HCT116 (cell line): ENCODE data around the gene INTU. TPM values are rescaled to one million over a fixed set of nuclear protein-coding genes. Genes with fewer than 3 reads are reported as not detected.

Experiments used
- ATAC-seq: fragments of 200-7000 bp; cut with Tn5 transposase; 2 replicates; pipeline ENCODE4 v1.9.1; 2020; ENCODE audit warnings: mild to moderate bottlenecking, moderate library complexity
- BruUV-seq: library from RNA; stranded (reverse); fragments of 400-500 nt; replicated peaks from 2 replicates; lab custom pipeline; 2021; lab: Mats Ljungman, UMichigan
- CTCF ChIA-PET: fragments of 300-600 bp; sonication (Branson Sonifier 250); formaldehyde crosslinking; loops from one replicate; lab custom pipeline; 2021; ENCODE audit warnings: antibody characterized with exemption; lab: Charles Lee
- POLR2A ChIA-PET: fragments of 300-600, 350-600 bp; sonication (Branson Sonifier 250); formaldehyde crosslinking; loops from one replicate; lab custom pipeline; 2021; ENCODE audit warnings: antibody characterized with exemption; lab: Charles Lee
- RAD21 ChIA-PET, 2 experiments: fragments of 300-600 bp; sonication (Branson Sonifier 250); formaldehyde crosslinking; loops; one replicate each; lab custom pipeline; 2023; ENCODE audit warnings: low total read pairs in 2 of 2; ENCODE audit not compliant: uncharacterized antibody in 2 of 2, unreplicated experiment in 2 of 2, low non-redundant PET in 1 of 2; lab: Charles Lee
- DNase-seq: peaks from one replicate; pipeline ENCODE4 v3.0.0-alpha.2; 2010; ENCODE audit warnings: low read depth, low spot score
- H2AFZ ChIP-seq: fragments of 200-600 bp; shearing (Covaris generic), sonication (generic); 2 replicates; pipeline ENCODE4 v1.6.1; 2017; ENCODE audit warnings: low read depth, mixed run types, mixed read lengths, antibody characterized with exemption, low read length; ENCODE audit not compliant: poor library complexity, severe bottlenecking
- H3K27ac ChIP-seq: 2 replicates; pipeline ENCODE4 v1.5.1; 2012; ENCODE audit warnings: low read depth, low read length
- H3K27me3 ChIP-seq: fragments of 200-600 bp; sonication (generic); 2 replicates; pipeline ENCODE4 v1.6.1; 2016; ENCODE audit warnings: mixed run types, low read length, mixed read lengths; ENCODE audit not compliant: insufficient read depth
- H3K36me3 ChIP-seq, 2 experiments: fragments of 200-500 bp in 1 of 2; fragments of 200-600 bp in 1 of 2; sonication (Bioruptor generic) in 1 of 2; sonication (generic) in 1 of 2; 2 replicates each; pipeline versions ENCODE4 v1.5.1 to v1.6.1; 2014 to 2016; ENCODE audit warnings: low read length in 2 of 2, inconsistent platforms in 1 of 2, mixed read lengths in 1 of 2, mixed run types in 1 of 2; ENCODE audit not compliant: insufficient read depth in 2 of 2, control insufficient read depth in 1 of 2
- H3K4me1 ChIP-seq, 2 experiments: fragments of 200-600 bp in 1 of 2; sonication (generic) in 1 of 2; 2 replicates each; pipeline versions ENCODE4 v1.5.1 to v1.6.1; 2012 to 2017; ENCODE audit warnings: low read length in 2 of 2, inconsistent platforms in 1 of 2, mild to moderate bottlenecking in 1 of 2, mixed read lengths in 1 of 2, mixed run types in 1 of 2, moderate library complexity in 1 of 2; ENCODE audit not compliant: insufficient read depth in 2 of 2, control insufficient read depth in 1 of 2
- H3K4me2 ChIP-seq: fragments of 200-600 bp; sonication (generic); 2 replicates; pipeline ENCODE4 v1.6.1; 2017; ENCODE audit warnings: mixed run types, low read length, mixed read lengths
- H3K4me3 ChIP-seq, 2 experiments: fragments of 200-600 bp in 1 of 2; sonication (generic) in 1 of 2; replicated peaks in 1 of 2; 2 replicates each; pipeline ENCODE4 v1.5.1; 2011 to 2016; ENCODE audit warnings: low read length in 2 of 2, control low read depth in 1 of 2, low read depth in 1 of 2, mild to moderate bottlenecking in 1 of 2, mixed read lengths in 1 of 2, mixed run types in 1 of 2
- H3K79me2 ChIP-seq: fragments of 200-600 bp; sonication (generic); 2 replicates; pipeline ENCODE4 v1.6.1; 2017; ENCODE audit warnings: mild to moderate bottlenecking, mixed run types, low read length, moderate library complexity, mixed read lengths; ENCODE audit not compliant: insufficient read depth
- H3K9ac ChIP-seq: fragments of 200-600 bp; sonication (generic); 2 replicates; pipeline ENCODE4 v1.6.1; 2016; ENCODE audit warnings: low read length, mixed read lengths
- H3K9me2 ChIP-seq: fragments of 200-600 bp; sonication (generic), shearing (Covaris generic); 2 replicates; pipeline ENCODE4 v1.6.1; 2017; ENCODE audit warnings: mixed run types, mild to moderate bottlenecking, moderate library complexity; ENCODE audit not compliant: insufficient read depth
- H3K9me3 ChIP-seq, 2 experiments: fragments of 200-500 bp in 1 of 2; fragments of 200-600 bp in 1 of 2; sonication (Bioruptor generic) in 1 of 2; sonication (generic) in 1 of 2; 2 replicates each; pipeline ENCODE4 v1.6.1; 2014 to 2017; ENCODE audit warnings: low read length in 2 of 2, mixed read lengths in 2 of 2, inconsistent platforms in 1 of 2, low read depth in 1 of 2, mild to moderate bottlenecking in 1 of 2, mixed run types in 1 of 2, moderate library complexity in 1 of 2; ENCODE audit not compliant: control insufficient read depth in 1 of 2, insufficient read depth in 1 of 2
- H4K20me1 ChIP-seq: fragments of 200-600 bp; sonication (generic), shearing (Covaris generic); 2 replicates; pipeline ENCODE4 v1.6.1; 2017; ENCODE audit warnings: mixed run types, mild to moderate bottlenecking, moderate library complexity; ENCODE audit not compliant: insufficient read depth
- CBX3 ChIP-seq: IDR thresholded peaks from 2 replicates; pipeline ENCODE4 v1.6.1; 2012; ENCODE audit warnings: low read depth
- CEBPB ChIP-seq: IDR thresholded peaks from 2 replicates; pipeline ENCODE4 v1.6.1; 2012; ENCODE audit warnings: low read depth
- EGR1 ChIP-seq: IDR thresholded peaks from 2 replicates; pipeline ENCODE4 v1.6.1; 2012; ENCODE audit warnings: low read depth
- EZH2 ChIP-seq: fragments of 200-600 bp; sonication (generic); IDR thresholded peaks from 2 replicates; pipeline ENCODE4 v1.6.1; 2017; ENCODE audit warnings: antibody characterized with exemption, mixed run types
- EZH2phosphoT487 ChIP-seq: fragments of 200-600 bp; IDR thresholded peaks from 2 replicates; pipeline ENCODE4 v1.6.1; 2018; ENCODE audit warnings: antibody characterized with exemption, borderline replicate concordance
- JUND ChIP-seq: IDR thresholded peaks from 2 replicates; pipeline ENCODE4 v1.6.1; 2012
- POLR2A ChIP-seq: IDR thresholded peaks from 2 replicates; pipeline ENCODE4 v1.7.0; 2011; ENCODE audit warnings: borderline replicate concordance; ENCODE audit not compliant: insufficient read depth, insufficient read length; ENCODE audit errors: extremely low read depth
- REST ChIP-seq: IDR thresholded peaks from 2 replicates; pipeline ENCODE4 v1.6.1; 2012; ENCODE audit warnings: low read depth
- SIN3A ChIP-seq: IDR thresholded peaks from 2 replicates; pipeline ENCODE4 v1.6.1; 2012; ENCODE audit warnings: low read depth
- SP1 ChIP-seq: IDR thresholded peaks from 2 replicates; pipeline ENCODE4 v1.6.1; 2012; ENCODE audit warnings: low read depth
- SRF ChIP-seq: IDR thresholded peaks from 2 replicates; pipeline ENCODE4 v1.6.1; 2012; ENCODE audit warnings: low read depth
- YY1 ChIP-seq: IDR thresholded peaks from 2 replicates; pipeline ENCODE4 v1.6.1; 2011; ENCODE audit warnings: low read length, low read depth, moderate library complexity, mild to moderate bottlenecking; ENCODE audit not compliant: insufficient replicate concordance; ENCODE audit errors: extremely low read depth
- ZBTB33 ChIP-seq: IDR thresholded peaks from 2 replicates; pipeline ENCODE4 v1.6.1; 2011; ENCODE audit warnings: mild to moderate bottlenecking, low read length, moderate library complexity; ENCODE audit not compliant: insufficient replicate concordance; ENCODE audit errors: extremely low read depth
- ZFX ChIP-seq: fragments of 450-650 bp; IDR thresholded peaks from 2 replicates; pipeline ENCODE4 v1.6.1; 2017
- ZNF274 ChIP-seq: fragments of 200-500 bp; sonication (Bioruptor generic); IDR thresholded peaks from 2 replicates; pipeline ENCODE4 v1.6.1; 2014; ENCODE audit warnings: mild to moderate bottlenecking, low read depth, low read length, inconsistent platforms
- intact Hi-C: fragments of 100-400 bp; cut with micrococcal nuclease; formaldehyde crosslinking; loops from 2 replicates; pipeline ENCODE4 v1.10.0; 2022
- total RNA-seq: library from RNA; stranded (reverse); gene quantifications from one replicate; pipeline ENCODE4 v1.2.1, GENCODE V29; 2021; ENCODE audit not compliant: unreplicated experiment
- TF ChIP-seq, protein P1 (sequence below): IDR thresholded peaks from 2 replicates; pipeline ENCODE4 v1.6.1; 2012

INTU gene
- total RNA-seq, 1 experiment from 2014 or later = 12.0 TPM

GRCh38 chr4:127668770-127669169 is 36.0 kb downstream of the INTU start:
- DNase-seq (no peak), ATAC-seq (no peak)
- ChIA-PET CTCF (no interaction called here), POLR2A (no interaction called here), RAD21 (no interaction called here)
- Histone ChIP-seq H3K36me3 (no peaks in the 10 kb centered on the region), H3K27ac (no peak overlapping the region), H3K79me2 (no peaks in the 10 kb centered on the region), H3K4me2 (no peak overlapping the region), H4K20me1 (no peaks in the 10 kb centered on the region), H3K27me3 (no peaks in the 10 kb centered on the region), H3K4me3 (no peak overlapping the region), H3K4me1 (no peaks in the 10 kb centered on the region), H2AFZ (no peak overlapping the region), H3K9me2 (no peaks in the 10 kb centered on the region), H3K9me3 (no peaks in the 10 kb centered on the region), H3K9ac (no peak overlapping the region)
- intact Hi-C loops = no loop called here
- BruUV-seq = no TSS peak
- no peak for TF ChIP-seq EZH2
- TF ChIP-seq ZBTB33 = no peak
- no peak for TF ChIP-seq EGR1
- TF ChIP-seq, protein P1, sequence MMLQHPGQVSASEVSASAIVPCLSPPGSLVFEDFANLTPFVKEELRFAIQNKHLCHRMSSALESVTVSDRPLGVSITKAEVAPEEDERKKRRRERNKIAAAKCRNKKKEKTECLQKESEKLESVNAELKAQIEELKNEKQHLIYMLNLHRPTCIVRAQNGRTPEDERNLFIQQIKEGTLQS = no peak
- TF ChIP-seq ZFX = no peak
- TF ChIP-seq CEBPB = no peak
- no peak for TF ChIP-seq POLR2A
- no peak for TF ChIP-seq CBX3
- no peak for TF ChIP-seq SP1
- TF ChIP-seq SRF = no peak
- TF ChIP-seq ZNF274 = no peak
- TF ChIP-seq SIN3A = no peak
- no peak for TF ChIP-seq EZH2phosphoT487
- TF ChIP-seq REST = no peak
- no peak for TF ChIP-seq YY1
- TF ChIP-seq JUND = no peak
